Measurements from ENCODE around the gene SPATA13.
"Not testable (repeated sequence)": the region's sequence is repeated elsewhere in the genome, so short reads cannot be mapped to it uniquely, and the experiment has no call there.

DNA sequence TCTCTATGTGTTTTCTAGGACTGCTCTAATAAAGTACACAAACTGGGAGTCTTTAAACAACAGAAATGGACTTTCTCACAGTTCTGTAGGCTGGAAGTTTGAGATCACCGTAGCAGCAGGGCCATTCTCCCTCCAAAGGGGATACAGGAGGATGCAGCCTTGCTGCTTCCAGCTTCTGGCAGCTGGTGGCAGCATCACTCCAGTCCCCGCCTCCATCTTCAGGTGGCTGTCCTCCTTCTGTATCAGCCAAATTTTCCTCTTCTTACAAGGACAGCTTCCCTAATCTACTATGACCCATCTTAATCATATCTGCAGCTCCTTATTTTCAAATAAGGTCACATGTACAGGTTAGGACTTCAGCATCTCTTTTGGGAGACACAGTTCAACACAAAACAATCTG, 161.9 kb downstream of the SPATA13 start:
- TF ChIP-seq CREB1, TAF1, TCF12 (IDR thresholded peaks at IDR 0.05; ENCODE audit: low read depth): not testable (repeated sequence)
- TF ChIP-seq, protein P1, sequence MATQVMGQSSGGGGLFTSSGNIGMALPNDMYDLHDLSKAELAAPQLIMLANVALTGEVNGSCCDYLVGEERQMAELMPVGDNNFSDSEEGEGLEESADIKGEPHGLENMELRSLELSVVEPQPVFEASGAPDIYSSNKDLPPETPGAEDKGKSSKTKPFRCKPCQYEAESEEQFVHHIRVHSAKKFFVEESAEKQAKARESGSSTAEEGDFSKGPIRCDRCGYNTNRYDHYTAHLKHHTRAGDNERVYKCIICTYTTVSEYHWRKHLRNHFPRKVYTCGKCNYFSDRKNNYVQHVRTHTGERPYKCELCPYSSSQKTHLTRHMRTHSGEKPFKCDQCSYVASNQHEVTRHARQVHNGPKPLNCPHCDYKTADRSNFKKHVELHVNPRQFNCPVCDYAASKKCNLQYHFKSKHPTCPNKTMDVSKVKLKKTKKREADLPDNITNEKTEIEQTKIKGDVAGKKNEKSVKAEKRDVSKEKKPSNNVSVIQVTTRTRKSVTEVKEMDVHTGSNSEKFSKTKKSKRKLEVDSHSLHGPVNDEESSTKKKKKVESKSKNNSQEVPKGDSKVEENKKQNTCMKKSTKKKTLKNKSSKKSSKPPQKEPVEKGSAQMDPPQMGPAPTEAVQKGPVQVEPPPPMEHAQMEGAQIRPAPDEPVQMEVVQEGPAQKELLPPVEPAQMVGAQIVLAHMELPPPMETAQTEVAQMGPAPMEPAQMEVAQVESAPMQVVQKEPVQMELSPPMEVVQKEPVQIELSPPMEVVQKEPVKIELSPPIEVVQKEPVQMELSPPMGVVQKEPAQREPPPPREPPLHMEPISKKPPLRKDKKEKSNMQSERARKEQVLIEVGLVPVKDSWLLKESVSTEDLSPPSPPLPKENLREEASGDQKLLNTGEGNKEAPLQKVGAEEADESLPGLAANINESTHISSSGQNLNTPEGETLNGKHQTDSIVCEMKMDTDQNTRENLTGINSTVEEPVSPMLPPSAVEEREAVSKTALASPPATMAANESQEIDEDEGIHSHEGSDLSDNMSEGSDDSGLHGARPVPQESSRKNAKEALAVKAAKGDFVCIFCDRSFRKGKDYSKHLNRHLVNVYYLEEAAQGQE (IDR thresholded peaks at IDR 0.05; ENCODE audit: low read depth), result not testable (repeated sequence)
- peak; percentile 48 for TF ChIP-seq RAD21 (IDR thresholded peaks at IDR 0.05; ENCODE audit: low read depth)
